Body of pancreas (tissue), 4 donors: ENCODE data around the gene EGF. TPM values are rescaled to one million over a fixed set of nuclear protein-coding genes. Genes with fewer than 3 reads are reported as not detected.

Source experiments
- ATAC-seq: fragments of 150-250 bp; one replicate; pipeline ENCODE4 v1.9.1; 2016
- DNase-seq, 4 donors: peaks; one replicate each; pipeline ENCODE4 v3.0.0-alpha.2; 2019
- H3K27ac ChIP-seq, 4 donors: fragments of 200-600 bp; sonication (generic); 1 replicate in 3 of 4; 2 replicates in 1 of 4; pipeline versions ENCODE4 v1.5.1 to v1.6.1; 2016 to 2019; ENCODE audit warnings: mild to moderate bottlenecking in 1 of 4, mixed read lengths in 1 of 4, moderate library complexity in 1 of 4
- H3K27me3 ChIP-seq, 2 donors: fragments of 200-600 bp; sonication (generic); one replicate each; pipeline ENCODE4 v1.6.0; 2016; ENCODE audit warnings: mild to moderate bottlenecking in 1 of 2
- H3K36me3 ChIP-seq, 2 donors: fragments of 200-600 bp; sonication (generic); replicated peaks in 1 of 2; 2 replicates each; pipeline ENCODE4 v1.5.1; 2016; ENCODE audit warnings: low read depth in 2 of 2; ENCODE audit not compliant: insufficient read depth in 1 of 2
- H3K4me1 ChIP-seq: fragments of 200-600 bp; sonication (generic); one replicate; pipeline ENCODE4 v1.6.0; 2016
- H3K4me3 ChIP-seq, 2 donors: fragments of 200-600 bp; sonication (generic); 1 replicate in 1 of 2; 2 replicates in 1 of 2; pipeline ENCODE4 v1.5.1; 2016 to 2019
- H3K9me3 ChIP-seq, 3 donors: fragments of 200-600 bp; sonication (generic); 1 replicate in 2 of 3; 2 replicates in 1 of 3; pipeline ENCODE4 v1.5.1; 2016
- POLR2A ChIP-seq, 3 donors: fragments of 450-650 bp; IDR thresholded peaks; one replicate each; pipeline ENCODE4 v1.6.1; 2016; ENCODE audit warnings: antibody characterized with exemption in 3 of 3, mild to moderate bottlenecking in 2 of 3
- WGBS, 2 donors: methylation state at CpG; one replicate each; pipeline ENCODE4 v1.1.5; 2017; 5-methylcytosine and 5-hydroxymethylcytosine counted together
- intact Hi-C: fragments of 100-400 bp; cut with DNase I; formaldehyde crosslinking; loops from one replicate; pipeline ENCODE4 v1.15.1; 2023
- total RNA-seq, 2 donors: library from RNA; depleted of rRNA; stranded (reverse); fragments of >200 nt; gene quantifications; one replicate each; pipeline ENCODE4 v1.1.0, GENCODE V29; 2016
- TF ChIP-seq, protein P1 (sequence below), 7 experiments: fragments of 450-650 bp in 4 of 7; fragments of 200-600 bp in 3 of 7; sonication (generic) in 3 of 7; IDR thresholded peaks; one replicate each; pipeline ENCODE4 v1.5.1; 2016 to 2019; ENCODE audit warnings: antibody characterized with exemption in 7 of 7

Gene EGF
- total RNA-seq, 2 donors from 2014 or later: 44.1 to 51.1 TPM

DNA sequence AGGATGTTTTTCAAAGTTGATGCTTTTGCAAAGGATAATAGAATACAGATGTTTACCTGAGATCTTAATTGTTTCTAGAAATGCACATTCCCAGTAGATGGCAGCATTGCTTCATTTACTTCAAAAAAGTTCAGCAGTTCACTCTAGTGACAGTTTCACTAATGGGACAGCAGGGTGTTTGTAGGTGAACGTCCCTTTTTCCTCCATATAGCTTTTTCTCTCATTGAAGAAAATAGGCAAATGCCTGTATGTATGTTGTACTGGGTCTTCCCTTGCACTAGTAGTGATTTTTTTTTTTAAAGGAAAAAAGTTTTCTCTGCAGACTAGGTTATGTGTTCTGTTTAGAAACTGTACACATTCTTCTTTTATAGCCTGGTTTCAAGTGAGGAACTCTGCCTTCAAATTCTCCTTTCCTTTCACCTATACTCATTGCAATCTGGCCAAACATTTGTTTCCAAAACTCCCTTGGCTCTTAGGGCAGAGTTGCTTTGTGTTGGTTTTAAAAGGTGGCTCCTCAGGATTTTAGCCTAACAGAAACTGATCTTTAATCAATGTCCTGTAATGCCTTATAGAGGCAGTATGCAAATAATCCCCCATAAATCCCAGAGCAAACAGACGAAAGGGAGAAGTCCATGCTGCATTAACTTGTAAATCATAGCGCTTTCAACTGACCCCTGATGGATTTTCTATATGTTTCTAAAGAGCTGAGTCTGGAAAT, 86.3 kb downstream of the EGF start:
- H3K27me3 ChIP-seq: no peaks in the 10 kb centered on the region
- H3K4me3 ChIP-seq: no peak overlapping the region
- 39 to 41% methylated on average over 3 of the region's 3 CpGs for WGBS, 2 donors
- DNase-seq (peak in 1 of 4 donors; percentile 28), ATAC-seq (peak; percentile 62)
- no peak for TF ChIP-seq POLR2A (IDR thresholded peaks at IDR 0.05)
- TF ChIP-seq, protein P1, sequence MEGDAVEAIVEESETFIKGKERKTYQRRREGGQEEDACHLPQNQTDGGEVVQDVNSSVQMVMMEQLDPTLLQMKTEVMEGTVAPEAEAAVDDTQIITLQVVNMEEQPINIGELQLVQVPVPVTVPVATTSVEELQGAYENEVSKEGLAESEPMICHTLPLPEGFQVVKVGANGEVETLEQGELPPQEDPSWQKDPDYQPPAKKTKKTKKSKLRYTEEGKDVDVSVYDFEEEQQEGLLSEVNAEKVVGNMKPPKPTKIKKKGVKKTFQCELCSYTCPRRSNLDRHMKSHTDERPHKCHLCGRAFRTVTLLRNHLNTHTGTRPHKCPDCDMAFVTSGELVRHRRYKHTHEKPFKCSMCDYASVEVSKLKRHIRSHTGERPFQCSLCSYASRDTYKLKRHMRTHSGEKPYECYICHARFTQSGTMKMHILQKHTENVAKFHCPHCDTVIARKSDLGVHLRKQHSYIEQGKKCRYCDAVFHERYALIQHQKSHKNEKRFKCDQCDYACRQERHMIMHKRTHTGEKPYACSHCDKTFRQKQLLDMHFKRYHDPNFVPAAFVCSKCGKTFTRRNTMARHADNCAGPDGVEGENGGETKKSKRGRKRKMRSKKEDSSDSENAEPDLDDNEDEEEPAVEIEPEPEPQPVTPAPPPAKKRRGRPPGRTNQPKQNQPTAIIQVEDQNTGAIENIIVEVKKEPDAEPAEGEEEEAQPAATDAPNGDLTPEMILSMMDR (IDR thresholded peaks at IDR 0.05): peak; percentile 22 to 70 (median 59)
- no peaks in the 10 kb centered on the region for H3K9me3 ChIP-seq
- H3K4me1 ChIP-seq: no peaks in the 10 kb centered on the region
- intact Hi-C loops: loop anchor here (5.0 kb wide), 1 partner anchor 513 kb away; no protein-coding TSS in a partner anchor
- H3K36me3 ChIP-seq: no peaks in the 10 kb centered on the region
- no peak overlapping the region for H3K27ac ChIP-seq

GRCh38 chr4:109999585-109999912, 86.9 kb downstream of the EGF start:
- DNase-seq: no peak
- no peak for ATAC-seq
- Histone ChIP-seq H3K4me3 (no peak overlapping the region), H3K9me3 (no peaks in the 10 kb centered on the region), H3K4me1 (no peaks in the 10 kb centered on the region), H3K27ac (no peak overlapping the region), H3K27me3 (no peaks in the 10 kb centered on the region), H3K36me3 (no peaks in the 10 kb centered on the region)
- TF ChIP-seq POLR2A (IDR thresholded peaks at IDR 0.05): no peak
- TF ChIP-seq, protein P1 (IDR thresholded peaks at IDR 0.05): no peak
- intact Hi-C loops: loop anchor here (5.0 kb wide), 1 partner anchor 513 kb away; no protein-coding TSS in a partner anchor
- 10 to 42% methylated on average over 2 to 9 of the region's 9 CpGs for WGBS, 2 donors

GRCh38 chr4:110002326-110002725, 89.6 kb downstream of the EGF start:
- no peak overlapping the region for H3K27ac ChIP-seq
- H3K9me3 ChIP-seq: no peaks in the 10 kb centered on the region
- H3K27me3 ChIP-seq: no peaks in the 10 kb centered on the region
- no peaks in the 10 kb centered on the region for H3K36me3 ChIP-seq
- WGBS, 2 donors: 83 to 94% methylated on average over 3 of the region's 3 CpGs
- no peak for TF ChIP-seq POLR2A (IDR thresholded peaks at IDR 0.05)
- ATAC-seq: no peak
- H3K4me1 ChIP-seq: no peaks in the 10 kb centered on the region
- H3K4me3 ChIP-seq: no peak overlapping the region
- DNase-seq: no peak
- intact Hi-C loops: no loop called here

- H3K36me3 ChIP-seq: no peaks in the 10 kb centered on the region
- H3K9me3 ChIP-seq: no peaks in the 10 kb centered on the region
- no peak overlapping the region for H3K4me3 ChIP-seq
- no peaks in the 10 kb centered on the region for H3K4me1 ChIP-seq
- intact Hi-C loops: no loop called here
- no peak for DNase-seq
- 51 to 64% methylated on average over 6 of the region's 6 CpGs for WGBS, 2 donors
- no peak for TF ChIP-seq POLR2A (IDR thresholded peaks at IDR 0.05)
- TF ChIP-seq, protein P1 (IDR thresholded peaks at IDR 0.05): no peak
- no peak overlapping the region for H3K27ac ChIP-seq
- H3K27me3 ChIP-seq: no peaks in the 10 kb centered on the region
- no peak for ATAC-seq
Measured at GRCh38 chr4:110003401-110004187, 90.9 kb downstream of the EGF start.

GRCh38 chr4:110004556-110004955, 91.9 kb downstream of the EGF start:
- Histone ChIP-seq H3K9me3 (no peaks in the 10 kb centered on the region), H3K4me1 (no peaks in the 10 kb centered on the region), H3K27ac (no peak overlapping the region), H3K4me3 (no peak overlapping the region), H3K36me3 (no peaks in the 10 kb centered on the region), H3K27me3 (no peaks in the 10 kb centered on the region)
- DNase-seq (no peak), ATAC-seq (no peak)
- intact Hi-C loops: no loop called here
- TF ChIP-seq, protein P1 (IDR thresholded peaks at IDR 0.05): no peak
- 91 to 96% methylated on average over 1 of the region's 1 CpG for WGBS, 2 donors
